B cell (primary cell): ENCODE results near the gene RNLS. TPM values are rescaled to one million over a fixed set of nuclear protein-coding genes. Genes with fewer than 3 reads are reported as not detected.

Experiments
- ATAC-seq: fragments of 200-7000 bp; cut with Tn5 transposase; one replicate; pipeline ENCODE4 v1.10.0; 2021; ENCODE audit warnings: low read depth, mild to moderate bottlenecking, moderate number of reproducible peaks, moderate library complexity
- CTCF ChIA-PET: fragments of 350-600 bp; sonication (Branson Sonifier 250); formaldehyde crosslinking; loops from one replicate; lab custom pipeline; 2021; ENCODE audit warnings: antibody characterized with exemption, inconsistent platforms; lab: Charles Lee
- POLR2A ChIA-PET: fragments of 350-600 bp; sonication (Branson Sonifier 250); formaldehyde crosslinking; loops from one replicate; lab custom pipeline; 2021; ENCODE audit warnings: antibody characterized with exemption; lab: Charles Lee
- DNase-seq: peaks from one replicate; pipeline ENCODE4 v3.0.0; 2013
- H2AFZ ChIP-seq: 2 replicates; pipeline ENCODE4 v1.6.1; 2012; ENCODE audit warnings: mild to moderate bottlenecking, low read depth, low read length; ENCODE audit not compliant: insufficient read depth, poor library complexity, severe bottlenecking
- H3K27ac ChIP-seq, 2 donors: 1 replicate in 1 of 2; 2 replicates in 1 of 2; pipeline ENCODE4 v1.5.1; 2012 to 2013; ENCODE audit warnings: low read length in 2 of 2, mild to moderate bottlenecking in 2 of 2, moderate library complexity in 1 of 2
- H3K27me3 ChIP-seq, 4 experiments: fragments of 200-600 bp in 1 of 4; sonication (generic) in 1 of 4; replicated peaks in 1 of 4; 1 replicate in 2 of 4; 2 replicates in 2 of 4; pipeline versions ENCODE4 v1.6.1 to v1.7.0; 2013 to 2016; ENCODE audit warnings: low read length in 3 of 4, mild to moderate bottlenecking in 2 of 4, mixed read lengths in 1 of 4, moderate library complexity in 1 of 4; ENCODE audit not compliant: insufficient read depth in 4 of 4, control insufficient read depth in 3 of 4; ENCODE audit errors: control extremely low read depth in 1 of 4
- H3K36me3 ChIP-seq, 2 experiments: replicated peaks in 1 of 2; 1 replicate in 1 of 2; 2 replicates in 1 of 2; pipeline versions ENCODE4 v1.6.1 to v1.7.1; 2013; ENCODE audit warnings: low read length in 1 of 2; ENCODE audit not compliant: insufficient read depth in 2 of 2, control insufficient read depth in 1 of 2; ENCODE audit errors: control extremely low read depth in 1 of 2, extremely low read depth in 1 of 2
- H3K4me1 ChIP-seq, 2 donors: fragments of 200-600 bp in 1 of 2; sonication (generic) in 1 of 2; 1 replicate in 1 of 2; 2 replicates in 1 of 2; pipeline versions ENCODE4 v1.5.1 to v1.6.1; 2013 to 2017; ENCODE audit warnings: low read length in 2 of 2; ENCODE audit not compliant: control insufficient read depth in 2 of 2, insufficient read depth in 2 of 2
- H3K4me2 ChIP-seq: replicated peaks from 2 replicates; pipeline ENCODE3; 2012; ENCODE audit warnings: mild to moderate bottlenecking, low read depth, low read length; ENCODE audit not compliant: poor library complexity, severe bottlenecking
- H3K4me3 ChIP-seq, 5 experiments: fragments of 200-600 bp in 1 of 5; sonication (generic) in 1 of 5; 1 replicate in 3 of 5; 2 replicates in 2 of 5; pipeline versions ENCODE4 v1.5.1 to v1.7.0; 2011 to 2016; ENCODE audit warnings: low read length in 4 of 5, mild to moderate bottlenecking in 4 of 5, low read depth in 2 of 5, control low read depth in 1 of 5, moderate library complexity in 1 of 5; ENCODE audit not compliant: insufficient read depth in 1 of 5; ENCODE audit errors: control extremely low read depth in 1 of 5, extremely low read depth in 1 of 5
- H3K79me2 ChIP-seq: fragments of 200-600 bp; sonication (generic); one replicate; pipeline ENCODE4 v1.6.0; 2016; ENCODE audit warnings: low read length; ENCODE audit not compliant: control insufficient read depth, insufficient read depth
- H3K9ac ChIP-seq: fragments of 200-600 bp; sonication (generic); 2 replicates; pipeline ENCODE4 v1.6.1; 2017; ENCODE audit warnings: mild to moderate bottlenecking, low read length, moderate library complexity
- H3K9me3 ChIP-seq, 3 donors: one replicate each; pipeline versions ENCODE4 v1.6.1 to v1.7.1; 2013; ENCODE audit warnings: low read length in 2 of 3; ENCODE audit not compliant: control insufficient read depth in 2 of 3, insufficient read depth in 1 of 3; ENCODE audit errors: control extremely low read depth in 1 of 3
- H4K20me1 ChIP-seq: 2 replicates; pipeline ENCODE4 v1.6.0; 2012; ENCODE audit warnings: mild to moderate bottlenecking, low read length; ENCODE audit not compliant: insufficient read depth, control insufficient read depth, poor library complexity, severe bottlenecking
- H3K27ac Mint-ChIP-seq: one replicate; pipeline ENCODE4 v1.8.0; 2021; ENCODE audit warnings: mixed read lengths
- H3K27me3 Mint-ChIP-seq: one replicate; pipeline ENCODE4 v1.8.0; 2021; ENCODE audit warnings: mixed read lengths
- H3K4me1 Mint-ChIP-seq: one replicate; pipeline ENCODE4 v1.8.0; 2021; ENCODE audit warnings: mixed read lengths
- H3K4me3 Mint-ChIP-seq: one replicate; pipeline ENCODE4 v1.8.0; 2021; ENCODE audit warnings: mixed read lengths
- H3K9me3 Mint-ChIP-seq: one replicate; pipeline ENCODE4 v1.8.0; 2022; ENCODE audit warnings: mixed read lengths; ENCODE audit not compliant: insufficient read depth
- CTCF ChIP-seq: fragments of 200-600 bp; IDR thresholded peaks from one replicate; pipeline ENCODE4 v1.8.0; 2022; ENCODE audit warnings: antibody characterized with exemption, mild to moderate bottlenecking
- EZH2 ChIP-seq: IDR thresholded peaks from 2 replicates; pipeline ENCODE4 v1.6.1; 2012; ENCODE audit warnings: borderline replicate concordance, low read depth, mild to moderate bottlenecking, moderate library complexity, low read length; ENCODE audit not compliant: insufficient read depth, poor library complexity, severe bottlenecking
- WGBS: methylation state at CpG from one replicate; pipeline ENCODE4 v1.1.5; 2013; ENCODE audit warnings: missing lambda C conversion rate; ENCODE audit not compliant: insufficient coverage; 5-methylcytosine and 5-hydroxymethylcytosine counted together
- intact Hi-C: fragments of 100-400 bp; cut with micrococcal nuclease; formaldehyde crosslinking; loops from one replicate; pipeline ENCODE4 v1.10.0; 2022
- polyA plus RNA-seq: library from polyadenylated mRNA; depleted of rRNA; stranded (reverse); fragments of >200 nt; gene quantifications from 2 replicates; pipeline ENCODE4 v1.2.3, GENCODE V29; 2012
- total RNA-seq, 2 donors: library from RNA; stranded (reverse); fragments of 120-200 nt in 1 of 2; gene quantifications; 1 replicate in 1 of 2; 2 replicates in 1 of 2; pipeline versions ENCODE4 v1.2.3 to v1.2.4, GENCODE V29; 2013 to 2022

The RNLS gene
- total and polyA plus RNA-seq, 2 donors (not counting 1 experiment from before 2014, with no cell fraction given): 3.5 to 7.5 TPM

- Mint-ChIP-seq H3K9me3 (no peaks in the 10 kb centered on the region), H3K27me3 (no peaks in the 10 kb centered on the region), H3K27ac (no peak overlapping the region), H3K4me3 (no peak overlapping the region), H3K4me1 (peaks cover 26% of the 10 kb centered on the region)
- peak overlapping the region; percentile 58 for H3K9ac ChIP-seq
- H3K79me2 ChIP-seq: peaks cover 12% of the 10 kb centered on the region
- H3K4me1 ChIP-seq: peaks cover 64 to 71% of the 10 kb centered on the region in 2 donors
- TF ChIP-seq CTCF: no peak
- no peak for TF ChIP-seq EZH2
- H4K20me1 ChIP-seq: no peaks in the 10 kb centered on the region
- WGBS: 0% methylated on average over 1 of the region's 3 CpGs
- no peaks in the 10 kb centered on the region for H3K27me3 ChIP-seq
- H2AFZ ChIP-seq: peak overlapping the region; percentile 67
- intact Hi-C loops: loop anchor here (2.0 to 5.0 kb wide), 4 partner anchors 54 to 567 kb away; partner anchors contain the start of genes ATAD1 and STAMBPL1
- H3K4me2 ChIP-seq: peak overlapping the region; percentile 73
- POLR2A ChIA-PET: interaction anchor here (1.2 to 6.4 kb wide), 2 partner anchors 273 to 524 kb away, joined by 7 to 77 read pairs; partner anchors contain the start of genes KLLN and PTEN
- peaks cover 0 to 5% (median 4%) of the 10 kb centered on the region in 3 donors for H3K9me3 ChIP-seq
- H3K36me3 ChIP-seq: no peaks in the 10 kb centered on the region
- no peak for DNase-seq
- peak overlapping the region in 4 of 5 experiments; percentile 0 to 59 (median 45) for H3K4me3 ChIP-seq
- no peak for ATAC-seq
- CTCF ChIA-PET: interaction anchor here (0.6 to 10.0 kb wide), 17 partner anchors 9 to 535 kb away, joined by 3 to 241 read pairs (median 4); partner anchors contain the start of genes KLLN and PTEN
- H3K27ac ChIP-seq: peak overlapping the region; percentile 97 to 99
Measured at GRCh38 chr10:88386204-88386788, 196.8 kb downstream of the RNLS start.
